Panc1 (cell line): ENCODE results near the gene RMP24.

Source experiments
- ATAC-seq: fragments of 200-7000 bp; cut with Tn5 transposase; 2 replicates; pipeline ENCODE4 v1.9.1; 2020; ENCODE audit warnings: mild to moderate bottlenecking, moderate library complexity
- BruUV-seq: library from RNA; stranded (reverse); fragments of 400-500 nt; replicated peaks from 2 replicates; lab custom pipeline; 2021; lab: Mats Ljungman, UMichigan
- CTCF ChIA-PET: fragments of 300-600 bp; sonication (Branson Sonifier 250); formaldehyde crosslinking; loops from one replicate; lab custom pipeline; 2022; ENCODE audit warnings: antibody characterized with exemption; lab: Charles Lee
- POLR2A ChIA-PET: fragments of 300-600 bp; sonication (Branson Sonifier 250); formaldehyde crosslinking; loops from one replicate; lab custom pipeline; 2022; ENCODE audit warnings: antibody characterized with exemption; lab: Charles Lee
- DNase-seq: peaks from one replicate; pipeline ENCODE4 v3.0.0-alpha.2; 2010; ENCODE audit warnings: low read depth, low spot score
- H3K27ac ChIP-seq: 2 replicates; pipeline ENCODE4 v1.5.1; 2011; ENCODE audit warnings: mild to moderate bottlenecking, low read length, inconsistent platforms
- H3K27me3 ChIP-seq: fragments of 200-500 bp; sonication (Bioruptor generic); 2 replicates; pipeline ENCODE4 v1.6.0; 2014; ENCODE audit warnings: low read length, inconsistent platforms; ENCODE audit not compliant: control insufficient read depth, insufficient read depth
- H3K36me3 ChIP-seq: fragments of 200-500 bp; sonication (Bioruptor generic); 2 replicates; pipeline ENCODE4 v1.5.1; 2014; ENCODE audit warnings: inconsistent platforms, mild to moderate bottlenecking, low read length, moderate library complexity; ENCODE audit not compliant: control insufficient read depth, insufficient read depth
- H3K4me1 ChIP-seq: 2 replicates; pipeline ENCODE4 v1.5.1; 2011; ENCODE audit warnings: inconsistent platforms, mild to moderate bottlenecking, low read length, moderate library complexity; ENCODE audit not compliant: control insufficient read depth, insufficient read depth
- H3K4me3 ChIP-seq, 2 experiments: 2 replicates each; pipeline ENCODE4 v1.5.1; 2011 to 2012; ENCODE audit warnings: low read depth in 2 of 2, low read length in 2 of 2, mild to moderate bottlenecking in 2 of 2, inconsistent platforms in 1 of 2, moderate library complexity in 1 of 2
- H3K9me3 ChIP-seq: fragments of 200-500 bp; sonication (Bioruptor generic); 2 replicates; pipeline ENCODE4 v1.5.1; 2014; ENCODE audit warnings: low read depth, mild to moderate bottlenecking, inconsistent platforms, low read length, moderate library complexity; ENCODE audit not compliant: control insufficient read depth, insufficient read depth
- POLR2AphosphoS5 ChIP-seq: IDR thresholded peaks from 2 replicates; pipeline ENCODE4 v1.6.1; 2012; ENCODE audit warnings: mild to moderate bottlenecking, low read depth, low read length, moderate library complexity
- SIN3A ChIP-seq: IDR thresholded peaks from 2 replicates; pipeline ENCODE4 v1.6.1; 2012; ENCODE audit warnings: low read depth, mild to moderate bottlenecking, low read length, moderate library complexity, borderline replicate concordance; ENCODE audit not compliant: insufficient read depth
- TCF7L2 ChIP-seq: IDR thresholded peaks from 2 replicates; pipeline ENCODE4 v1.6.1; 2011; ENCODE audit warnings: mild to moderate bottlenecking, low read depth, low read length, inconsistent platforms
- in situ Hi-C: cut with HindIII; loops from 2 replicates; pipeline ENCODE4 v1.10.0; 2016; ENCODE audit warnings: low sequenced_read_pairs, low pct_unique_long_range_greater_than_20kb
- intact Hi-C: fragments of 100-400 bp; cut with micrococcal nuclease; formaldehyde crosslinking; loops from one replicate; pipeline ENCODE4 v1.10.0; 2022; ENCODE audit not compliant: unreplicated experiment
- TF ChIP-seq, protein P1 (sequence below), 2 experiments: IDR thresholded peaks; 2 replicates each; pipeline ENCODE4 v1.6.1; 2011 to 2012; ENCODE audit warnings: low read depth in 2 of 2, control low read depth in 1 of 2, low read length in 1 of 2, mild to moderate bottlenecking in 1 of 2, moderate library complexity in 1 of 2; ENCODE audit not compliant: insufficient read depth in 1 of 2
- TF ChIP-seq, protein P2 (sequence below): fragments of 450-650 bp; IDR thresholded peaks from 2 replicates; pipeline ENCODE4 v1.5.1; 2017; ENCODE audit warnings: mild to moderate bottlenecking

The RMP24 gene

GRCh38 chr18:35942133-35942532, 30.3 kb upstream of the RMP24 start:
- BruUV-seq = no TSS peak
- Histone ChIP-seq H3K36me3 (no peaks in the 10 kb centered on the region), H3K4me3 (no peak overlapping the region), H3K4me1 (peaks cover 44% of the 10 kb centered on the region), H3K27me3 (no peaks in the 10 kb centered on the region), H3K27ac (peak overlapping the region; percentile 77), H3K9me3 (no peaks in the 10 kb centered on the region)
- intact Hi-C loops (no loop called here), in situ Hi-C loops (no loop called here)
- no peak for DNase-seq
- ChIA-PET CTCF (no interaction called here), POLR2A (no interaction called here)
- ATAC-seq = no peak
- TF ChIP-seq SIN3A (no peak), TCF7L2 (no peak), POLR2AphosphoS5 (no peak)
- TF ChIP-seq, protein P1, sequence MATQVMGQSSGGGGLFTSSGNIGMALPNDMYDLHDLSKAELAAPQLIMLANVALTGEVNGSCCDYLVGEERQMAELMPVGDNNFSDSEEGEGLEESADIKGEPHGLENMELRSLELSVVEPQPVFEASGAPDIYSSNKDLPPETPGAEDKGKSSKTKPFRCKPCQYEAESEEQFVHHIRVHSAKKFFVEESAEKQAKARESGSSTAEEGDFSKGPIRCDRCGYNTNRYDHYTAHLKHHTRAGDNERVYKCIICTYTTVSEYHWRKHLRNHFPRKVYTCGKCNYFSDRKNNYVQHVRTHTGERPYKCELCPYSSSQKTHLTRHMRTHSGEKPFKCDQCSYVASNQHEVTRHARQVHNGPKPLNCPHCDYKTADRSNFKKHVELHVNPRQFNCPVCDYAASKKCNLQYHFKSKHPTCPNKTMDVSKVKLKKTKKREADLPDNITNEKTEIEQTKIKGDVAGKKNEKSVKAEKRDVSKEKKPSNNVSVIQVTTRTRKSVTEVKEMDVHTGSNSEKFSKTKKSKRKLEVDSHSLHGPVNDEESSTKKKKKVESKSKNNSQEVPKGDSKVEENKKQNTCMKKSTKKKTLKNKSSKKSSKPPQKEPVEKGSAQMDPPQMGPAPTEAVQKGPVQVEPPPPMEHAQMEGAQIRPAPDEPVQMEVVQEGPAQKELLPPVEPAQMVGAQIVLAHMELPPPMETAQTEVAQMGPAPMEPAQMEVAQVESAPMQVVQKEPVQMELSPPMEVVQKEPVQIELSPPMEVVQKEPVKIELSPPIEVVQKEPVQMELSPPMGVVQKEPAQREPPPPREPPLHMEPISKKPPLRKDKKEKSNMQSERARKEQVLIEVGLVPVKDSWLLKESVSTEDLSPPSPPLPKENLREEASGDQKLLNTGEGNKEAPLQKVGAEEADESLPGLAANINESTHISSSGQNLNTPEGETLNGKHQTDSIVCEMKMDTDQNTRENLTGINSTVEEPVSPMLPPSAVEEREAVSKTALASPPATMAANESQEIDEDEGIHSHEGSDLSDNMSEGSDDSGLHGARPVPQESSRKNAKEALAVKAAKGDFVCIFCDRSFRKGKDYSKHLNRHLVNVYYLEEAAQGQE (IDR thresholded peaks at IDR 0.05; ENCODE audit: insufficient read depth in 1 of 2, low read depth in 2 of 2, low read length in 1 of 2) = no peak
- TF ChIP-seq, protein P2, sequence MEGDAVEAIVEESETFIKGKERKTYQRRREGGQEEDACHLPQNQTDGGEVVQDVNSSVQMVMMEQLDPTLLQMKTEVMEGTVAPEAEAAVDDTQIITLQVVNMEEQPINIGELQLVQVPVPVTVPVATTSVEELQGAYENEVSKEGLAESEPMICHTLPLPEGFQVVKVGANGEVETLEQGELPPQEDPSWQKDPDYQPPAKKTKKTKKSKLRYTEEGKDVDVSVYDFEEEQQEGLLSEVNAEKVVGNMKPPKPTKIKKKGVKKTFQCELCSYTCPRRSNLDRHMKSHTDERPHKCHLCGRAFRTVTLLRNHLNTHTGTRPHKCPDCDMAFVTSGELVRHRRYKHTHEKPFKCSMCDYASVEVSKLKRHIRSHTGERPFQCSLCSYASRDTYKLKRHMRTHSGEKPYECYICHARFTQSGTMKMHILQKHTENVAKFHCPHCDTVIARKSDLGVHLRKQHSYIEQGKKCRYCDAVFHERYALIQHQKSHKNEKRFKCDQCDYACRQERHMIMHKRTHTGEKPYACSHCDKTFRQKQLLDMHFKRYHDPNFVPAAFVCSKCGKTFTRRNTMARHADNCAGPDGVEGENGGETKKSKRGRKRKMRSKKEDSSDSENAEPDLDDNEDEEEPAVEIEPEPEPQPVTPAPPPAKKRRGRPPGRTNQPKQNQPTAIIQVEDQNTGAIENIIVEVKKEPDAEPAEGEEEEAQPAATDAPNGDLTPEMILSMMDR = no peak

- DNase-seq (no peak), ATAC-seq (no peak)
- Histone ChIP-seq H3K9me3 (no peaks in the 10 kb centered on the region), H3K36me3 (no peaks in the 10 kb centered on the region), H3K4me3 (no peak overlapping the region), H3K4me1 (peaks cover 39% of the 10 kb centered on the region), H3K27me3 (no peaks in the 10 kb centered on the region), H3K27ac (peak overlapping the region; percentile 29; the same call in 1 of the 2 replicates)
- POLR2A ChIA-PET = no interaction called here
- CTCF ChIA-PET = no interaction called here
- intact Hi-C loops = no loop called here
- in situ Hi-C loops = no loop called here
- TF ChIP-seq, protein P2 = no peak
- no peak for TF ChIP-seq SIN3A
- TF ChIP-seq, protein P1 (IDR thresholded peaks at IDR 0.05; ENCODE audit: insufficient read depth in 1 of 2, low read depth in 2 of 2, low read length in 1 of 2) = no peak
- no peak for TF ChIP-seq POLR2AphosphoS5
- TF ChIP-seq TCF7L2 = no peak
- no TSS peak for BruUV-seq
Observed at GRCh38 chr18:35942661-35943060, 29.8 kb upstream of the RMP24 start.
